PC-3 (cell line): ENCODE measurements around the gene TMSB4X. TPM values are rescaled to one million over a fixed set of nuclear protein-coding genes. Genes with fewer than 3 reads are reported as not detected.
"Not testable (repeated sequence)": the region's sequence is repeated elsewhere in the genome, so short reads cannot be mapped to it uniquely, and the experiment has no call there.

ENCODE experiments used
- ATAC-seq: fragments of 200-7000 bp; cut with Tn5 transposase; 2 replicates; pipeline ENCODE4 v1.9.1; 2020; ENCODE audit warnings: mild to moderate bottlenecking, moderate library complexity
- BruUV-seq: library from RNA; stranded (reverse); fragments of 400-500 nt; replicated peaks from 2 replicates; lab custom pipeline; 2021; lab: Mats Ljungman, UMichigan
- CTCF ChIA-PET: fragments of 300-600 bp; sonication (Branson Sonifier 250); formaldehyde crosslinking; loops from one replicate; lab custom pipeline; 2022; ENCODE audit warnings: antibody characterized with exemption; lab: Charles Lee
- POLR2A ChIA-PET: fragments of 300-600 bp; sonication (Branson Sonifier 250); formaldehyde crosslinking; loops from one replicate; lab custom pipeline; 2022; ENCODE audit warnings: antibody characterized with exemption; ENCODE audit not compliant: unreplicated experiment; lab: Charles Lee
- DNase-seq: peaks from one replicate; pipeline ENCODE4 v3.0.0-alpha.2; 2015
- H2AFZ ChIP-seq: fragments of 300-600 bp; sonication (generic); 2 replicates; pipeline ENCODE4 v1.6.0; 2016; ENCODE audit warnings: antibody characterized with exemption, low read length
- H3F3A ChIP-seq: fragments of 300-600 bp; sonication (generic); one replicate; pipeline ENCODE4 v1.6.0; 2017; ENCODE audit warnings: antibody characterized with exemption, low read length, control low read depth, mild to moderate bottlenecking; ENCODE audit not compliant: unreplicated experiment
- H3K27ac ChIP-seq: fragments of 300-600 bp; sonication (generic); 2 replicates; pipeline ENCODE4 v1.5.1; 2016; ENCODE audit warnings: mild to moderate bottlenecking, low read length
- H3K27me3 ChIP-seq: fragments of 300-600 bp; sonication (generic); 2 replicates; pipeline ENCODE4 v1.6.1; 2016; ENCODE audit warnings: low read length, mixed read lengths
- H3K36me3 ChIP-seq: fragments of 300-600 bp; sonication (generic); 2 replicates; pipeline ENCODE4 v1.6.1; 2016; ENCODE audit warnings: low read depth, mixed run types, low read length, mixed read lengths
- H3K4me1 ChIP-seq: fragments of 300-600 bp; sonication (generic); 2 replicates; pipeline ENCODE4 v1.5.1; 2016; ENCODE audit warnings: low read length; ENCODE audit not compliant: insufficient read depth
- H3K4me2 ChIP-seq: fragments of 300-600 bp; sonication (generic); 2 replicates; pipeline ENCODE4 v1.6.0; 2016; ENCODE audit warnings: low read length
- H3K4me3 ChIP-seq: fragments of 300-600 bp; sonication (generic); 2 replicates; pipeline ENCODE4 v1.5.1; 2016; ENCODE audit warnings: mild to moderate bottlenecking, low read length, mixed read lengths
- H3K79me2 ChIP-seq: fragments of 300-600 bp; sonication (generic); 2 replicates; pipeline ENCODE4 v1.6.1; 2017; ENCODE audit warnings: low read length, mixed read lengths
- H3K9ac ChIP-seq: fragments of 300-600 bp; sonication (generic); 2 replicates; pipeline ENCODE4 v1.6.0; 2016; ENCODE audit warnings: mild to moderate bottlenecking, low read length
- H3K9me2 ChIP-seq: fragments of 300-600 bp; sonication (generic); replicated peaks from 2 replicates; pipeline ENCODE4 v1.6.1; 2016; ENCODE audit warnings: mixed run types, low read length, mixed read lengths
- H3K9me3 ChIP-seq: fragments of 300-600 bp; sonication (generic); 2 replicates; pipeline ENCODE4 v1.6.1; 2016; ENCODE audit warnings: low read length, mixed read lengths
- H4K20me1 ChIP-seq: fragments of 300-600 bp; sonication (generic); 2 replicates; pipeline ENCODE4 v1.6.1; 2016; ENCODE audit warnings: low read length, mixed read lengths
- CTCF ChIP-seq: fragments of 300-600 bp; sonication (generic); conservative IDR thresholded peaks from 2 replicates; pipeline ENCODE4 v1.5.1; 2017; ENCODE audit warnings: antibody characterized with exemption, low read depth, mild to moderate bottlenecking, low read length
- EZH2 ChIP-seq: fragments of 300-600 bp; sonication (generic); IDR thresholded peaks from one replicate; pipeline ENCODE4 v1.6.1; 2017; ENCODE audit warnings: antibody characterized with exemption, mild to moderate bottlenecking, low read length; ENCODE audit not compliant: unreplicated experiment
- EZH2phosphoT487 ChIP-seq: fragments of 300-600 bp; sonication (generic); IDR thresholded peaks from 2 replicates; pipeline ENCODE4 v1.6.1; 2018; ENCODE audit warnings: mild to moderate bottlenecking, antibody characterized with exemption, low read length, borderline replicate concordance
- intact Hi-C: fragments of 100-400 bp; cut with micrococcal nuclease; formaldehyde crosslinking; loops from 2 replicates; pipeline ENCODE4 v1.9.0; 2023
- total RNA-seq: library from RNA; depleted of rRNA; stranded (reverse); fragments of >200 nt; gene quantifications from 2 replicates; pipeline ENCODE4 v1.2.3, GENCODE V29; 2014

TMSB4X gene
- total RNA-seq, 1 experiment from 2014 or later = 2,159 TPM

GRCh38 chrX:12936947-12937346, 38.0 kb upstream of the TMSB4X start:
- Histone ChIP-seq H3K4me3 (no peak overlapping the region), H3K9me2 (no peaks in the 10 kb centered on the region), H3F3A (no peaks in the 10 kb centered on the region), H3K36me3 (no peaks in the 10 kb centered on the region), H3K4me2 (no peak overlapping the region), H3K9ac (no peak overlapping the region), H4K20me1 (no peaks in the 10 kb centered on the region), H3K27me3 (no peaks in the 10 kb centered on the region), H3K27ac (no peak overlapping the region), H3K4me1 (no peaks in the 10 kb centered on the region), H3K9me3 (no peaks in the 10 kb centered on the region), H3K79me2 (no peaks in the 10 kb centered on the region), H2AFZ (no peak overlapping the region)
- CTCF ChIA-PET = no interaction called here
- DNase-seq = no peak
- no peak for ATAC-seq
- no TSS peak for BruUV-seq
- no peak for TF ChIP-seq EZH2phosphoT487
- no peak for TF ChIP-seq EZH2
- no peak for TF ChIP-seq CTCF
- POLR2A ChIA-PET = no interaction called here
- intact Hi-C loops = no loop called here

- CTCF ChIA-PET, H3K4me2 ChIP-seq, H2AFZ ChIP-seq, H3K9ac ChIP-seq, H3K9me2 ChIP-seq, intact Hi-C loops, H3F3A ChIP-seq, H3K27ac ChIP-seq, BruUV-seq, DNase-seq, H3K4me3 ChIP-seq, POLR2A ChIA-PET, H3K79me2 ChIP-seq, H4K20me1 ChIP-seq, H3K27me3 ChIP-seq, H3K36me3 ChIP-seq, H3K4me1 ChIP-seq, ATAC-seq, H3K9me3 ChIP-seq: not testable (repeated sequence)
Observed at GRCh38 chrX:12940471-12940870, 34.4 kb upstream of the TMSB4X start.

- H3K9me2 ChIP-seq, H2AFZ ChIP-seq, intact Hi-C loops, H4K20me1 ChIP-seq, H3K4me2 ChIP-seq, H3K36me3 ChIP-seq, H3K9ac ChIP-seq, H3K9me3 ChIP-seq, POLR2A ChIA-PET, BruUV-seq, CTCF ChIA-PET, ATAC-seq, H3K4me3 ChIP-seq, H3K27me3 ChIP-seq, DNase-seq, H3K27ac ChIP-seq, H3K79me2 ChIP-seq, H3F3A ChIP-seq: not testable (repeated sequence)
- H3K4me1 ChIP-seq = peaks cover 21% of the 10 kb centered on the region
Observed at GRCh38 chrX:12943592-12943991, 31.3 kb upstream of the TMSB4X start.

- POLR2A ChIA-PET, H3K4me3 ChIP-seq, H3K9ac ChIP-seq, H3K36me3 ChIP-seq, H3K9me2 ChIP-seq, H3K27me3 ChIP-seq, ATAC-seq, H3K79me2 ChIP-seq, H3K9me3 ChIP-seq, H4K20me1 ChIP-seq, H3F3A ChIP-seq, DNase-seq, intact Hi-C loops, H2AFZ ChIP-seq, H3K27ac ChIP-seq, H3K4me2 ChIP-seq, CTCF ChIA-PET, BruUV-seq: not testable (repeated sequence)
- peaks cover 25% of the 10 kb centered on the region for H3K4me1 ChIP-seq
Observed at GRCh38 chrX:12944452-12944851, 30.5 kb upstream of the TMSB4X start.
